M059J (cell line): Measurements from ENCODE around the gene ADGRG2. TPM values are rescaled to one million over a fixed set of nuclear protein-coding genes. Genes with fewer than 3 reads are reported as not detected.

Source experiments
- DNase-seq: peaks from one replicate; pipeline ENCODE4 v3.0.0-alpha.2; 2012; ENCODE audit warnings: low read depth
- total RNA-seq: library from RNA; depleted of rRNA; stranded (reverse); fragments of >200 nt; shearing (Covaris generic); gene quantifications from 2 replicates; pipeline ENCODE4 v1.2.3, GENCODE V29; 2014; rRNA removed

The ADGRG2 gene
- total RNA-seq, 1 experiment from 2014 or later = not detected

- no peak for DNase-seq
Measured at GRCh38 chrX:18956303-18957032, 165.8 kb downstream of the ADGRG2 start.

- no peak for DNase-seq
Measured at GRCh38 chrX:18955676-18956075, 166.6 kb downstream of the ADGRG2 start.

GRCh38 chrX:18951032-18951431, 171.2 kb downstream of the ADGRG2 start:
- no peak for DNase-seq

DNA sequence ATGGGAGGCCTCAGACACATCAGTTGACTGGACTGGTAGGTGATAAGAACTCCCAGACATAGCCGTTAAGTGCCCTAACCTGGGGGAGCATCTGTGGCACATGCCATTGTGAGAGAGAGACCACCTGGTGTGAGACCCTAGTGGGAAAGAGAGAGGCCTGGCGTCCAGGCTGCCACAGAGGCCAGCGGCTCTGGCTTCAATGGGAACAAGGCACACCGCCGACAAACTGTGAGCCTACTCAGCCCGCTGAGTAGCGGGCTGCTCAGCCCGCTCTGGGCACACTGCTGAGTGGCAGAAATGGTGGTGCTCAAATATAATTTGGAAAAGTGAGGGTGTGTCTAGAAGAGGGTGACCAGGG, 172.3 kb downstream of the ADGRG2 start:
- DNase-seq = no peak

DNA sequence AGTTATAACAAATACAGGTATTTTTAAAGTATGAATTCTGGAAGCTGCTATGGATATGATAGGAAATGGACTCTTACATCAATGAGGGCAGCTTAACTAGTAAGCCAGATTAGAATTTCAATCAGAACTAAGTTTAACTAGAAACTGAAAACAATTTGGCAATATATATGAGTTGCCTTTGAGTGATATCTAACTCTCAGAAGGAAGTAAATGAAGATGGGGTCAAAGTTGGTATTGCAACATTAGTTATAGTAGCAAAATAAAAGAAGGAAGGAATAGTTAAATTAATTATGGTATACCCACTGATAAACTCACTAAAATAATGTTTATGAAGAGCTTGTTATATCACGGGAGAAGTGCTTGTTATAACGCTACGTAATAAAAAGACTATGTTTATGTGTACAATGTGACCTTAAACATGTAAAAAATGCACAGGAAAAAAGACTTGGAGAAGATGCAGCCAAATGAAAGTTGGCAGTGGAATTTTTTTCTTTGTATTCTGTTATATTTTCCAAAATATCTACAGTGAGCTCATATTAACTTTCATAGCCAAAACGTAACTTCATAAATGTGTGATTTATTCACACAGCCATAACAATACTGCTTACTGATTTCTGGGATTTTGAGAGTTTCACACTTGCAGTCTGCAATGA, 172.9 kb downstream of the ADGRG2 start:
- no peak for DNase-seq

DNA sequence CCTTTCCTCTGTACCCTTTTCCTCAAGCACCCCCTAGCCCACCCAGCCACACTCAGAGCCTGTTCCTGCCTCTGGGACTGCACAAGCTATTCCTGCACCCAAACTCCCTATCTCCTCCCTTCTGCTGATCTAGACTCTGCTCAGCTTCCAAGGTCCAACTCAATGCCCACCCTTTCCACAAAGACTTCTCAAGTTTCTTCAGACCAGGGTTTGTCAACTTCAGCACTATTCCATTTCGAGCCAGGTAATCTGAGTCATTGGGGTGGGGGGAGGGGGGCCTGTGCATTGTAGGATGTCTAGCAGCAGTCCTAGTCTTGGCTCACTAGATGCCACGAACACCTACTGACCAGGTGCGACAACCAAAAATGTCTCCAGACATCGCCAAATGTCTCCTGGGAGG, 175.7 kb downstream of the ADGRG2 start:
- no peak for DNase-seq

DNA sequence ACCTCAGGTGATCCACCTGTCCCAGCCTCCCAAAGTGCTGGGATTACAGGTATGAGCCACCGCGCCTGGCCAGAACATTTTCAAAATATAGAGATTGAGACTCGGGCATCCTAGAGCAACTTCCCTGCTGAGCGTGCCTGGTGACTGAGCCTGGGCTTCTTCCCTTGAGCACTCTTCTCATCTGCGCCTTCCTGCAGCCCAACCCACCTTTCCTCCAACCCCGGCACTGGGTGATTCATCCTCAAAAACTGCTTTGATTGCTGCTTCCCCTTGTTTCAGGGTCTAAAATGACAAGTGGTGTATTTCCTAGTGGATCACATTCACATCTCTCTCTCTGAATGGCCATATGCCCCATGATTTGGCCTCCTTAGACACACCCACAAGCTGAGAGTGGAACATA, 176.1 kb downstream of the ADGRG2 start:
- DNase-seq = no peak

- no peak for DNase-seq
Measured at GRCh38 chrX:18945483-18945882, 176.8 kb downstream of the ADGRG2 start.

GRCh38 chrX:18944482-18944881, 177.8 kb downstream of the ADGRG2 start:
- no peak for DNase-seq

- DNase-seq = no peak
Measured at GRCh38 chrX:18941896-18942295, 180.4 kb downstream of the ADGRG2 start.

Other genes starting within 250 kb of the ADGRG2 start
- 3.1 and 8.3 TPM in 2 replicates for gene PHKA2, start 138.4 kb downstream of the ADGRG2 start, total RNA-seq
- 61.6 and 184 TPM in 2 replicates for gene PDHA1, start 221.5 kb upstream of the ADGRG2 start, total RNA-seq